Subcutaneous adipose tissue (tissue), 4 donors: ENCODE data around the gene OPA3. TPM values are rescaled to one million over a fixed set of nuclear protein-coding genes. Genes with fewer than 3 reads are reported as not detected.

ENCODE experiments used
- CTCF ChIP-seq: fragments of 450-650 bp; IDR thresholded peaks from one replicate; pipeline ENCODE4 v1.5.1; 2016; ENCODE audit warnings: low read depth, mild to moderate bottlenecking, control low read depth, antibody characterized with exemption, moderate library complexity
- total RNA-seq, 4 donors: library from RNA; depleted of rRNA; stranded (reverse); fragments of >200 nt; gene quantifications; one replicate each; pipeline ENCODE4 v1.1.0, GENCODE V29; 2016

The OPA3 gene
- total RNA-seq, 4 donors from 2014 or later = 2.7 to 11.6 (median 6.4) TPM

GRCh38 chr19:45531349-45531748 lies 53.3 kb downstream of the OPA3 start:
- TF ChIP-seq CTCF = no peak

- TF ChIP-seq CTCF = no peak
Measured at GRCh38 chr19:45529420-45529785, 55.2 kb downstream of the OPA3 start.

- no peak for TF ChIP-seq CTCF
Measured at GRCh38 chr19:45528744-45529419, 55.7 kb downstream of the OPA3 start.

DNA sequence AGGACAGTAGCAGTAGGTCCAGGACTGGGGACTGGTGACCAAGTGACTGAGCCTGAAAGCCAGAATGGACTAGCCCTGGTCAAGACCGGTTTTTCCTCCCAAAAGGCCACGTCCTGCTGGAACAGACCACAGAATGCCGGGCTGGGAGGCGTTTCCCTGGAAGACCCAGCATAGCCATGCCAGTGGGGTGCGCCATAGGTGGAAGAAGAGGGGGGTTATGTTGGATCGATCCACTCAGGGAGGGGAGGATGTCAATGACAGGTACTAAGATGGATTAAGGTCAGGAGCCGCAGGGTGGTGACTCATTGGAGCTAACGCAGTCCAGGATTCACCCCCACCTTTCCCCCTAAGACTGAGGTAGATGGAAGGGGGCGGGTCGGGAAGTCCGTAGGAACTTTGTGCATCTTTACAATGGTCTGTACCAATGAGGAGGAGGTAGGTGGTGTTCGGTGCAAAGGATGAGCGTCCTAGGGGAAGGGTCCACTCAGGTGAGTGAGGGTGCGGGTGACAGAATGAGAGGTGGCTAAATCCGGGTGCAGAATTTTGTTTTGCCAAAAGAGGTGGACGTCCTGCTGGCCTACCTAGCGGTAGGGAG lies 56.4 kb downstream of the OPA3 start:
- TF ChIP-seq CTCF = no peak

GRCh38 chr19:45527731-45528130 lies 56.9 kb downstream of the OPA3 start:
- TF ChIP-seq CTCF = no peak

- TF ChIP-seq CTCF = no peak
Measured at GRCh38 chr19:45526971-45527370, 57.6 kb downstream of the OPA3 start.

- no peak for TF ChIP-seq CTCF
Measured at GRCh38 chr19:45526143-45526542, 58.5 kb downstream of the OPA3 start.
